NCI-H748 treated with DMSO at 0.1 percent for 48 hours (cell line): ENCODE data around the gene IMP4.

ENCODE experiments used
- DNase-seq: peaks from one replicate; lab custom pipeline; 2025; lab: John Stamatoyannopoulos, UW

The IMP4 gene

GRCh38 chr2:130378206-130378897 is 35.7 kb downstream of the IMP4 start:
- no peak for DNase-seq

DNA sequence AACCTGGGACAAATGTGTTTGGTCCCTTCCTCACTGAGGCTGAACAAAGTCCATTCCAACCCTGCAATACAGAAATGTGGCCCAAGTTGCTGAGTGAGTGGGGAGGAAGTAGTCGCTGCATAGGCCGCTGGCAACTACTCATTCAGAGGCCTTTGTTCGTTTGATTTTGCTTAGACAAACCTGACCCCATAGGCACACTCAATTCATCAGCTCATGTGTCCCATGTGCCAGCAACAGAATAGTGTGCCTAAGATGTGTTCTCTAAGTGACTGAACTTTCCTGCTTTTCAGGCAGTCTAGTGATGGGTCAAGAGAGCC is 36.2 kb downstream of the IMP4 start:
- no peak for DNase-seq

DNA sequence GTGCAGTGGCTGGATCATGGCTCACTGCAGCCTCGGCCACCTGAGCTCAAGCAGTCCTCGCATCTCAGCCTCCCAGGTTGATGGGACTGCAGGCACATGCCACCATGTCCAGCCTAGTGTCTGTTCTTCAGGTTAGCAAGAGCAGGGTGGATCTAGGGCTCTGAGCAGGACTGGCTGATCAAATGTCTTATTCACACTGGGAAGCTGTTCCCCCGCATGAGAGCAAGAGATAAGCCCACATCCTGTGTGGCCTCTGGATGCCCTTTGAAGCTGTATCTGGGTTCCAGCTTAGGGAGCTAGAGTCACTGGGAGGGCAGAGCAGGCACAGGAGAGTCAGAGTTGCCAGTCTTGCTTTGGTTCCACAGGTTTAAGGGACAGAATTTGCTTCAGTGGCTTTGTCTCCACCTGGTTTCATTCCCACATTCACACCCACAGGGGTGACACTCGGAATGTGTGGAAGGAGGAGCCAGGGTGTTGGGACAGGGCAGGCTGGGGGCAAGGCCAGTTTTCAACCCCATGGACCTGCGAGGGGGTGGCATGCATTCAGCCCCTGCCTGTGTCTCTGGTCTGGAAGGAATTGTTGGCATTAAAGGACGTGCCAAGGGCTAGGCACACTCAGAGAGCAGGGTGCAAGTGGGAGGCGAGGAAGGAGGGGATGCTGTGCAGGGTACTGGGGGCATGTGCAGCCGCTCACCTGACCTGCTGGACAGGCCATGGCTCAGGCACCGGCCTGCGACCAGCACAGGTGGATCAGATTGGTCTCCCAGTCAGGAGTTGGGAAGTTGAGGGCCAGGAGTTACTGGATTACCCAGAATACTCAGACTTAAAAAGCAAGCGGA is 37.6 kb downstream of the IMP4 start:
- DNase-seq, result no peak

GRCh38 chr2:130381145-130381544 is 38.4 kb downstream of the IMP4 start:
- no peak for DNase-seq

- DNase-seq, result no peak
These were observed 38.9 kb downstream of the IMP4 start for GRCh38 chr2:130381619-130382018.

- DNase-seq, result no peak
These were observed 39.7 kb downstream of the IMP4 start for GRCh38 chr2:130382313-130382917.

DNA sequence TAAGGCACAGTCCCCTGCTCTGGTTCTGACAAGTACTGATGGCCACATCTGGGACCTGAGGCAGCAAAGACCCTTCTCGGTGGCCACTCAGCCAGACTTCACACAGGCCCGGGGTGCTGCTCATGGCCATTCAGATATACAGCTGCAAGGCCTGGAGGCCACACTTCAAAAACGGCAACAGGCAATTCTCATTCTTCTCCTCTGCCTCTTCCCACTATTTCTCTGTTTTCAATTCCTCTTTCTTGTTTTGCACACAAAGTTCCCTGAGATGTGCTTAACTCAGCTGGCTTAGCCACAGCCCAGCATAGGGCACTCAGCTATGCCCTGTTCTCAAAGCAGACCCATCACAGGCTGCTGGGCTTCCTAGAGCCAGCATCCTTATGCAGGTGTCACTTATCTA is 43.0 kb downstream of the IMP4 start:
- DNase-seq, result no peak

- DNase-seq, result no peak
These were observed 44.3 kb downstream of the IMP4 start for GRCh38 chr2:130387071-130387400.

- DNase-seq, result no peak
These were observed 45.1 kb downstream of the IMP4 start for GRCh38 chr2:130387804-130388203.

- DNase-seq, result no peak
These were observed 45.7 kb downstream of the IMP4 start for GRCh38 chr2:130388221-130388907.

- no peak for DNase-seq
These were observed 46.7 kb downstream of the IMP4 start for GRCh38 chr2:130389358-130389757.

DNA sequence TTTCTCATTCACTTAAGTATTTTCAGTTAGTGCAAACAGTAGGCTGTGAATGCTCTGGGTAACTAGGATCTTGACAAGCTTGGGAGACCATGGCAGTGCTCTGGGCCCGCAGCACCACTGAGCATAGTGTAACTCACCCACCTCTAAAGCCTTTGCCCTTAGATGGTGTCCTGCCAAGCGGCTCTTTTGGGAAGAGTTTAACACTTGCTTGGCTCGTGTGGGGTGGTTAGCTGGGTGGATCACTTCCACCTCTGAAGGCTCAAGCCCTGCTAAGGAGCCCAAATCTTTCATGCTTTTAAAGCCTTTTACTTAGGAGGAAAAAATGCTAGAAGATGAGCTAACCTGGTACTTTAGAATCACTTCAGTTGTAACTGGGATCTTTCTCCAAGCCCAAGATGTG is 47.1 kb downstream of the IMP4 start:
- no peak for DNase-seq

DNA sequence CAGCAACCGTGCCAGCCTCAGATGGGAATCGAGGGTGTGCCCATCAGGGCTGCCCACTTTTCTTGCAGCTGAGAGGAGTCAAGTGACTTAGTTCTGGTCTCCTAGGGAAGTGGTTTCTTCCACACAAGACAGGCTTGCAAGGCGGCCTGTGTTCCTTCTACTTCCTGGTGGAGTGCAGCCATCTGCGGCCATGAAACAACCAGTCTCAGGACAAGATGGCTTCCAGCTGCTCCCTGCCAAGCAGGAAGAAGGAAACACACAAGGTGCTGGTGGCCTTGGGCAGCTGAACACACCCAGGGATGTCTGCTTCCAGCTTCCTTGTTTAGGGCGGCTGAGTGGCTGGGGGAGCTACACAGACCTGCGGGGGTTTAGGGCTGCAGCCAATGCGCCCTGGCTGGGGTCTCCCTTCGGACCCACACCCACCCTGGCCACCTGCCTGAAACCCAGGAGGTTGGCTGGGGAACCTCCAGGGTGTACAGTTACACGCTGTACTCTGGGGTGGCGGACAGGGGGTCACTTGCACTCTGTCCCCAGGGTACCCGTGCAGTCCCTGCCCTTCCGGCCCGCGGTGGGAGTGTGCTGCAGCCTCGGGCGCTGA is 47.9 kb downstream of the IMP4 start:
- DNase-seq, result no peak

DNA sequence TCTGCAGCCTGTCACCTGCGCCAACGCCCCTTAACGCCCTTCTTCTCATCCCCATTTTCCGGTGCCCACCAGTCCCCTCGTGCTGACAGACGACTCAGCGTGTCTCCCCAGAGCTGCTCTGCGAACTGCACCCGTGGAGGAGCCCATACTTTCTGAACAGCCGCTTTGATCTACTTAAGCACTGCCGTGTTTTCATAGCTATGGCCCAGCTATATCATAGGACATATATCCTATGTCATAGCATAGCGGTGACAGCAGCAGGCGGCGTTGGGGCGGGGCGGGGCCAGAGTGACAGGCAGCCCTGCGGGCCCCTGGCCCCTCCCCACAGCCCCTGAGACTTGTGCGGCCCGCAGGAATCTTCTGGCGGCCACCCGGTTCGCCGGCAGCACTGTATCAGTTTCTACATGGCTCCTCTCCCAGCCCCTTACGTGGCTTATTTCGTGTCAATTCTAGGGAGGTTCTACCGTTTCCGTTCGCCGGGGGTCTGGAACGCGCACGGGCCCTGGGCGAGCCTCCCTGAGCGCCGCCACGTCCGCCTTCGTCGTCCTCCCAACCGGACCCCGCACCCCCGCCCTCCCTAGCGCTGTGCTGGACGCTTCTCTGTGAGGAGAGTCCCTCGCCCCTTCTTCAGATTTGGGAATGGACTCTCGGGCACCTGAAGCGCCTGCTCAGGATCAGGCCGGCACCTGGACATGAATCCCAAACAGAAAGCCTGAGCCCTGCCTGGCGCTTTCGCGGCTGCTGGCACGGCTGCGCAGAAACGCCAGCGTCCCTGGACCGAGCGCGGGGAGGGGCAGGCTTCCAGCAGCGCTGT is 48.6 kb downstream of the IMP4 start:
- DNase-seq, result peak; percentile 19

DNA sequence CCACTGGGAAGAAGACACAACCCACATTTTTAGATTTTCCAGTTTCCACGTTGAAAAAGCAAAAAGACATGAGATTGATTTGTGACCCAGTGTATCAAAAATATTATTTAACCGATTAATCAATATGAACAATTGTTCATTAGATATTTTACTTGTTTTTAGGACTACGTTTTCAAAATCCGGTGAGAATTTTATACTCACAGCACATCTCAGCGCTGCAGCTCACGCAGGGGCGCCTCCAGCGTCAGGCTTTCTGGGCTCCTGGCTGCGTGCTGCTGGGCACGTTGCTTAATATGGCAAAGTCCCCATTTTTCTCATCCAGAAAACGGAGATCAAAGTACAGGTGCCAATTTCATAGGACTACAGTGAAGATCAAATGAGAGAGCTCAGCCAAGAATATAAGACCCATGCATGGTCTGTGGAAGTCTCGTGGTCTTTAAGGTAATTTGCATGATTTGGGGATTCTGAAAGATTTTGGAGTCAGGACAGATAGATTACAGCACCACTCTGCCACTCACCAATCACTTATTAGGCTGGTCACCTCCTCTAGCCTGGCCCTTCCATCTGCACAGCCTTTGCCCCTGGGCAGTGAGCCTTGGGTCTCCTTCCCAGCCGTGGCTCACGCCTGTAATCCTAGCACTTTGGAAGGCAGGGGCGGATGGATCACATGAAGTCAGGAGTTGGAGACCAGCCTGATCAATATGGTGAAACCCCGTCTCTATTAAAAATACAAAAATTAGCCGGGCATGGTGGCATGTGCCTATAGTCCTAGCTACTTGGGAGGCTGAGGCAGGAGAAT is 49.4 kb downstream of the IMP4 start:
- DNase-seq, result peak; percentile 26

GRCh38 chr2:130393318-130393910 is 50.7 kb downstream of the IMP4 start:
- no peak for DNase-seq
